Measurements from ENCODE around the gene SLC4A2.

SLC4A2 gene

GRCh38 chr7:151064454-151064853 is 5.1 kb downstream of the SLC4A2 start:
- DNase-seq (ENCODE audit: low read depth in 2 of 2): no peak

- DNase-seq (ENCODE audit: low read depth in 2 of 2): no peak
Observed at GRCh38 chr7:151064993-151065392, 5.6 kb downstream of the SLC4A2 start.

GRCh38 chr7:151065516-151065915 is 6.1 kb downstream of the SLC4A2 start:
- no peak for DNase-seq (ENCODE audit: low read depth in 2 of 2)

GRCh38 chr7:151066273-151066974 is 7.0 kb downstream of the SLC4A2 start:
- DNase-seq (ENCODE audit: low read depth in 2 of 2): no peak

- no peak for DNase-seq (ENCODE audit: low read depth in 2 of 2)
Observed at GRCh38 chr7:151068069-151068773, 8.8 kb downstream of the SLC4A2 start.

GRCh38 chr7:151069841-151070573 is 10.6 kb downstream of the SLC4A2 start:
- no peak for DNase-seq (ENCODE audit: low read depth in 2 of 2)

- DNase-seq (ENCODE audit: low read depth in 2 of 2): no peak
Observed at GRCh38 chr7:151070574-151070960, 11.2 kb downstream of the SLC4A2 start.

- no peak for DNase-seq (ENCODE audit: low read depth in 2 of 2)
Observed at GRCh38 chr7:151071032-151071866, 11.9 kb downstream of the SLC4A2 start.

- DNase-seq (ENCODE audit: low read depth in 2 of 2): no peak
Observed at GRCh38 chr7:151073990-151074389, 14.6 kb downstream of the SLC4A2 start.

- DNase-seq (ENCODE audit: low read depth in 2 of 2): no peak
Observed at GRCh38 chr7:151074817-151075661, 15.7 kb downstream of the SLC4A2 start.

GRCh38 chr7:151075662-151075971 is 16.2 kb downstream of the SLC4A2 start:
- no peak for DNase-seq (ENCODE audit: low read depth in 2 of 2)

- DNase-seq (ENCODE audit: low read depth in 2 of 2): no peak
Observed at GRCh38 chr7:151075978-151076426, 16.6 kb downstream of the SLC4A2 start.

GRCh38 chr7:151076863-151077704 is 17.7 kb downstream of the SLC4A2 start:
- no peak for DNase-seq (ENCODE audit: low read depth in 2 of 2)

GRCh38 chr7:151077705-151078232 is 18.4 kb downstream of the SLC4A2 start:
- DNase-seq (ENCODE audit: low read depth in 2 of 2): no peak

- DNase-seq (ENCODE audit: low read depth in 2 of 2): no peak
Observed at GRCh38 chr7:151078233-151079040, 19.0 kb downstream of the SLC4A2 start.

- no peak for DNase-seq (ENCODE audit: low read depth in 2 of 2)
Observed at GRCh38 chr7:151079199-151079910, 20.0 kb downstream of the SLC4A2 start.

GRCh38 chr7:151080067-151080521 is 20.7 kb downstream of the SLC4A2 start:
- DNase-seq (ENCODE audit: low read depth in 2 of 2): no peak

- DNase-seq (ENCODE audit: low read depth in 2 of 2): peak; percentile 67 to 68
Observed at GRCh38 chr7:151080522-151081169, 21.3 kb downstream of the SLC4A2 start, which contains the start of gene FASTK. FASTK (minus strand) TSS chr7:151080809; CDS start chr7:151080766, 43 bp downstream.

Data from stimulated activated CD8-positive, alpha-beta memory T cell treated with anti-CD3 and anti-CD28 coated beads, Interleukin-7, amount 100 ng/mL, for 1 hour (primary cell).